Skeletal muscle cell (primary cell): Measurements from ENCODE around the gene ETFBKMT.
"Not testable (repeated sequence)": the region's sequence is repeated elsewhere in the genome, so short reads cannot be mapped to it uniquely, and the experiment has no call there.

Source experiments
- DNase-seq: peaks from one replicate; pipeline ENCODE4 v3.0.0-alpha.2; 2010; ENCODE audit warnings: low read depth
- H3K4me3 ChIP-seq: 2 replicates; pipeline ENCODE4 v1.5.1; 2011; ENCODE audit warnings: low read depth, mild to moderate bottlenecking, control low read depth, low read length, moderate library complexity

Gene ETFBKMT

GRCh38 chr12:31651893-31652521 is 7.5 kb upstream of the ETFBKMT start:
- H3K4me3 ChIP-seq: no peak overlapping the region
- DNase-seq: no peak

- no peak for DNase-seq
- no peak overlapping the region for H3K4me3 ChIP-seq
Measured at GRCh38 chr12:31655208-31655607, 4.3 kb upstream of the ETFBKMT start.

GRCh38 chr12:31655792-31656191 is 3.7 kb upstream of the ETFBKMT start:
- no peak for DNase-seq
- no peak overlapping the region for H3K4me3 ChIP-seq

GRCh38 chr12:31658471-31659086 is 909 bp upstream of the ETFBKMT start:
- peak overlapping the region; percentile 77 for H3K4me3 ChIP-seq
- DNase-seq: no peak

- DNase-seq: no peak
- no peak overlapping the region for H3K4me3 ChIP-seq
Measured at GRCh38 chr12:31662176-31662849, 2.8 kb downstream of the ETFBKMT start.

GRCh38 chr12:31663576-31663975 is 4.1 kb downstream of the ETFBKMT start:
- no peak for DNase-seq
- no peak overlapping the region for H3K4me3 ChIP-seq

- no peak for DNase-seq
- no peak overlapping the region for H3K4me3 ChIP-seq
Measured at GRCh38 chr12:31664038-31664437, 4.5 kb downstream of the ETFBKMT start.

- no peak overlapping the region for H3K4me3 ChIP-seq
- no peak for DNase-seq
Measured at GRCh38 chr12:31669020-31669419, 9.5 kb downstream of the ETFBKMT start.

GRCh38 chr12:31669582-31669981 is 10.1 kb downstream of the ETFBKMT start:
- not testable (repeated sequence) for H3K4me3 ChIP-seq, DNase-seq

GRCh38 chr12:31672521-31672920 is 13.0 kb downstream of the ETFBKMT start:
- no peak for DNase-seq
- H3K4me3 ChIP-seq: no peak overlapping the region

- DNase-seq: peak; percentile 58
Measured at GRCh38 chr12:31682136-31682962, 22.9 kb downstream of the ETFBKMT start.

GRCh38 chr12:31685801-31686200 is 26.3 kb downstream of the ETFBKMT start:
- H3K4me3 ChIP-seq: no peak overlapping the region
- no peak for DNase-seq

More at GRCh38 chr12:31682136-31682962, 22.9 kb downstream of the ETFBKMT start:
- no peak overlapping the region for H3K4me3 ChIP-seq

GRCh38 chr12:31687101-31687527 is 27.6 kb downstream of the ETFBKMT start:
- H3K4me3 ChIP-seq: no peak overlapping the region
- no peak for DNase-seq

- not testable (repeated sequence) for H3K4me3 ChIP-seq, DNase-seq
Measured at GRCh38 chr12:31689921-31690320, 30.4 kb downstream of the ETFBKMT start.

GRCh38 chr12:31702047-31702446 is 42.6 kb downstream of the ETFBKMT start:
- H3K4me3 ChIP-seq: no peak overlapping the region
- peak; percentile 2 for DNase-seq

- no peak overlapping the region for H3K4me3 ChIP-seq
- no peak for DNase-seq
Measured at GRCh38 chr12:31705621-31706020, 46.1 kb downstream of the ETFBKMT start.

- not testable (repeated sequence) for H3K4me3 ChIP-seq, DNase-seq
Measured at GRCh38 chr12:31708118-31708517, 48.6 kb downstream of the ETFBKMT start.

- DNase-seq: no peak
- H3K4me3 ChIP-seq: no peak overlapping the region
Measured at GRCh38 chr12:31710021-31710818, 50.7 kb downstream of the ETFBKMT start.

- no peak for DNase-seq
Measured at GRCh38 chr12:31712877-31713276, 53.4 kb downstream of the ETFBKMT start.

More at GRCh38 chr12:31712877-31713276, 53.4 kb downstream of the ETFBKMT start:
- no peak overlapping the region for H3K4me3 ChIP-seq
